ENCODE data around the gene OR51E1.
A peak's percentile ranks its signal among the peaks of the same experiment; 100 is the strongest.

The OR51E1 gene

GRCh38 chr11:4611986-4612385, 31.8 kb upstream of the OR51E1 start:
- DNase-seq (ENCODE audit: extremely low read depth, low read depth): no peak
- no peak for TF ChIP-seq CTCF (IDR thresholded peaks at IDR 0.05; ENCODE audit: low read depth, low read length)

- DNase-seq (ENCODE audit: extremely low read depth, low read depth): no peak
- TF ChIP-seq CTCF (IDR thresholded peaks at IDR 0.05; ENCODE audit: low read depth, low read length): no peak
Measured at GRCh38 chr11:4615856-4616444, 27.8 kb upstream of the OR51E1 start.

GRCh38 chr11:4619514-4619913, 24.3 kb upstream of the OR51E1 start:
- TF ChIP-seq CTCF (IDR thresholded peaks at IDR 0.05; ENCODE audit: low read depth, low read length): no peak
- DNase-seq (ENCODE audit: extremely low read depth, low read depth): no peak

DNA sequence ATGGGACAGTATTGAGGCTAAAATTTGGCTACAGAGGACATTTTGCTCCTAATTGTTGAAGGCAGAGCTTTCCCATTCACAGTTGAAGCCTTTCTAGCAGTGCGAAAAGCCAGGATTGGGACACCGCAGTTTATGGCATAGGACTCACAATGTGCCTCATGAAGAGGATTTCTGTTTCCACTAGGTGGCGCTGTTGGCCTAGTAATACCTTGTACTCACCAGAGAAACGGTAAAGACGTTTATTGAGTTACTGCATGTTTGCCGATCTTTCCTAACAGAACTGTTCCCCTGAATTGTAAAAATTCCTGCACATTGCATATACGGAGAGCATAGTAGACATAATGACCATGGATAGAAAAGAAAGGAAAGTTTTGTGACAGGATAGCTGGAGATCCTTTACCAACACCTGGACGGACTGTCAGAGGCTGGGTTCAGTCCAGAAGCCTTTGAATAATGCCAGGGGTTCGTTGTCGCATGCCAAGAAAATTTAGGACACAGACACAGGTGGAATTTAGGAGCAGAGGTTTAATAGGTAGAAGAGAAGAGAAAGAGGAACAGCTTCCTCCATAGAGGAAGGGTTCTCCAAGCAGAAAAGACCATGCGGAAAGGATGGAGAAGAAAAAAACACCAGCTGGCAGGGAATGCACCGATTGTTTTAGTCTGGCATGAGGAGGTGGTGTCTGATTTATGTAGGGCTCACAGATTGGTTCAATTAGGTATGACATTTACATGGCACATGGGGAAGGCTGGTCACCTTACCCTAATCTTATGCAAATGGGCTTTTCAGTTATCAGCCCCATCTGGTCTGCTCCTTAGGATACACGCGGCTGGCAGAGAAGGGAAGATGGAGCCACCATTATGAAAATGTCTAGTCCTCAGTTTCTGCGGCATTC, 17.3 kb upstream of the OR51E1 start:
- TF ChIP-seq CTCF (IDR thresholded peaks at IDR 0.05; ENCODE audit: low read depth, low read length): peak; percentile 49
- peak; percentile 23 for DNase-seq (ENCODE audit: extremely low read depth, low read depth)

GRCh38 chr11:4636136-4636535, 7.6 kb upstream of the OR51E1 start:
- DNase-seq (ENCODE audit: extremely low read depth, low read depth): no peak
- TF ChIP-seq CTCF (IDR thresholded peaks at IDR 0.05; ENCODE audit: low read depth, low read length): no peak

DNA sequence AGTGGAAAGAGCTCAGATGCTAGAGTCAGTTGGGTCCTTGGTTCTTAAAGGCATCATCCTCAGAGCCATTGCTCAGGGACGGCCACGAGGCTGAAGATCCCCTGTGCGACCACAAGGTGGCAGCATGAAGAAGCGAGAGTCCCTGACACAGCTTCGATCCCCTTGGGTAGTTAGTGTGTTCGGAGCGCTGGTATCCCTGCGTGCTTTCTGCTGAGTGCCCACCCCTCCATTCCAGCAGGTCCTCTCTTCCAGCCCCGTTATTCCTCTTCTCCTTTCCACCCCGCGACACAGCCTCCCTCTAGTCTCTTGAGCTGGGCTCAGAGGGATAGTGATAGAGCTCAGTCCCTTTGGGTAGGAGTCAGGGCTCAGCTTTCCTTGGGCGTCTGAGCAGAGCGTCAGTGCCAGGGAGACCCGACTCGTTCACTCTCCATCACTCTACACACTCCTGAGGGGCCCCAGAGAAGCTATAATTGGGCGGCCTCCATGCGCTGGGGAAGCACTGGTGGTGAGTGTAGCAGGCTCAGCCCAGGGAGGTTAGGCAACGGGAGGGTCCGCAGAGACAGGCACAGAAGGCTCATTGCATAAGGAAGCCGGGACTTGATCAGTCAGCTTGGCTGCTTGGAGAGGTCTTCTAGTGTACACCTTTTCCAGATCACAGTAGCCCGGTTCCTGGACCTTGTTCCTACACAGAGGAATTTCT, 6.7 kb upstream of the OR51E1 start, which contains the start of gene OR51D1:
Gene OR51D1 (plus strand): TSS at position 516 of the 700 bp plus-strand sequence. CDS start 2,314 bp downstream, outside the sequence.
- TF ChIP-seq CTCF (IDR thresholded peaks at IDR 0.05; ENCODE audit: low read depth, low read length): peak; percentile 94

GRCh38 chr11:4637662-4638047, 6.1 kb upstream of the OR51E1 start:
- no peak for TF ChIP-seq CTCF (IDR thresholded peaks at IDR 0.05; ENCODE audit: low read depth, low read length)
- DNase-seq (ENCODE audit: extremely low read depth, low read depth): no peak

More for the DNA sequence above, 6.7 kb upstream of the OR51E1 start, which contains the start of gene OR51D1:
- DNase-seq (ENCODE audit: extremely low read depth, low read depth): peak; percentile 32

All from AG09319 (cell line).